Sigmoid colon (tissue), 4 donors: ENCODE data around the gene PAM16.

Experiments used
- POLR2A ChIP-seq, 2 donors: fragments of 450-650 bp; IDR thresholded peaks; one replicate each; pipeline ENCODE4 v1.6.1; 2016; ENCODE audit warnings: antibody characterized with exemption in 2 of 2, mild to moderate bottlenecking in 2 of 2, moderate library complexity in 2 of 2
- POLR2AphosphoS5 ChIP-seq, 4 donors: sonication (generic); formaldehyde crosslinking; IDR thresholded peaks; one replicate each; pipeline ENCODE4 v1.6.1; 2017; ENCODE audit warnings: antibody characterized with exemption in 4 of 4
- TF ChIP-seq, protein P1 (sequence below), 4 experiments: fragments of 450-650 bp in 3 of 4; fragments of 200-600 bp in 1 of 4; IDR thresholded peaks; one replicate each; pipeline ENCODE4 v1.5.1; 2016 to 2019; ENCODE audit warnings: antibody characterized with exemption in 4 of 4, mild to moderate bottlenecking in 3 of 4, moderate library complexity in 2 of 4

DNA sequence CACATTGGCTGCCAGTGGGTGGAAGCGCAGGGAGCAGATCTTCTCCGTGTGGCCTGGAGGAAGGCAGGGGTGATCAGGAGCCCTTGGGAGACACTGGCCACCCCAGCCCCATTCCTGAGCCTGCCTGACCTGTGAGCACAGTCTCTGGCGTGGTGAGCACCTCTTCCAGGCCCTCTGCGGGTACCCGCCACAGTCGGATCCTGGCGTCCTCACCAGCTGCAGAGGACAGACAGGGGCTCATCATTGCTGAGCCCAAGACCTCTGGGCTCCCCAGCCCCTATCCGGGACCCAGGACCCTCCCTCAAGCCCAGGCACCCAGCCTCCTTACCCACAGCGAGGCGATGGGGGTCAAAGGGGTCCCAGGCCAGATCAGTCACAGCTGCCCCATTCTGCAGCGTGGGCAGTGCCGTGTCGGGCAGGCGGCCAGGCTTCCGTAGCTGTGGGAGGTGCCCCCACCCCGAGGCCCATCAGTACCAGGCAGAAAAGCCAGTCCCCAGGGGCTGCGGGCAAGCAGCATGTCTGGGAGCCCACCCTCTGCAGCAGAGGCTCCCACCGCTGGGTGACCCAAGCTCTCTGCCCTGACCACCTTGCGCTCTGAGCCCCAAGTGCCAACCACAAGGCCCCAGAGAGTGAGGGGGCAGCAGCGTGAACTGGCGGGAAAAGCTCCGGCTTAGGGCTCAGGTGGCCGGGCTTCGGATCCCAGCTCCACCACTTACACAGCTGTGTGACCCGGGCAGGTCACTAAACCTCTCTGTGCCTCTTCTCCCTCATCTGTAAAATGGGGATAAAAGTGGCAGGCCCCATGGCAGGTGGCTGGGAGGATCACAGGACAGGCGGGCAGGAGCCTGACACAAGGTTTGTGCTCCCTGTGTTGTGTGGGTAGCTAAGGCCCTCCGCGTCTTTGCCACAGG, 10.2 kb upstream of the PAM16 start:
- TF ChIP-seq POLR2AphosphoS5 (IDR thresholded peaks at IDR 0.05) (no peak), POLR2A (IDR thresholded peaks at IDR 0.05) (no peak)
- TF ChIP-seq, protein P1, sequence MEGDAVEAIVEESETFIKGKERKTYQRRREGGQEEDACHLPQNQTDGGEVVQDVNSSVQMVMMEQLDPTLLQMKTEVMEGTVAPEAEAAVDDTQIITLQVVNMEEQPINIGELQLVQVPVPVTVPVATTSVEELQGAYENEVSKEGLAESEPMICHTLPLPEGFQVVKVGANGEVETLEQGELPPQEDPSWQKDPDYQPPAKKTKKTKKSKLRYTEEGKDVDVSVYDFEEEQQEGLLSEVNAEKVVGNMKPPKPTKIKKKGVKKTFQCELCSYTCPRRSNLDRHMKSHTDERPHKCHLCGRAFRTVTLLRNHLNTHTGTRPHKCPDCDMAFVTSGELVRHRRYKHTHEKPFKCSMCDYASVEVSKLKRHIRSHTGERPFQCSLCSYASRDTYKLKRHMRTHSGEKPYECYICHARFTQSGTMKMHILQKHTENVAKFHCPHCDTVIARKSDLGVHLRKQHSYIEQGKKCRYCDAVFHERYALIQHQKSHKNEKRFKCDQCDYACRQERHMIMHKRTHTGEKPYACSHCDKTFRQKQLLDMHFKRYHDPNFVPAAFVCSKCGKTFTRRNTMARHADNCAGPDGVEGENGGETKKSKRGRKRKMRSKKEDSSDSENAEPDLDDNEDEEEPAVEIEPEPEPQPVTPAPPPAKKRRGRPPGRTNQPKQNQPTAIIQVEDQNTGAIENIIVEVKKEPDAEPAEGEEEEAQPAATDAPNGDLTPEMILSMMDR (IDR thresholded peaks at IDR 0.05) = no peak
